C1 segment of cervical spinal cord (tissue), 14 donors: Measurements from ENCODE around the gene SDCCAG8.

Experiments
- DNase-seq, 14 donors: peaks; one replicate each; lab custom pipeline; 2025; lab: John Stamatoyannopoulos, UW

Gene SDCCAG8

DNA sequence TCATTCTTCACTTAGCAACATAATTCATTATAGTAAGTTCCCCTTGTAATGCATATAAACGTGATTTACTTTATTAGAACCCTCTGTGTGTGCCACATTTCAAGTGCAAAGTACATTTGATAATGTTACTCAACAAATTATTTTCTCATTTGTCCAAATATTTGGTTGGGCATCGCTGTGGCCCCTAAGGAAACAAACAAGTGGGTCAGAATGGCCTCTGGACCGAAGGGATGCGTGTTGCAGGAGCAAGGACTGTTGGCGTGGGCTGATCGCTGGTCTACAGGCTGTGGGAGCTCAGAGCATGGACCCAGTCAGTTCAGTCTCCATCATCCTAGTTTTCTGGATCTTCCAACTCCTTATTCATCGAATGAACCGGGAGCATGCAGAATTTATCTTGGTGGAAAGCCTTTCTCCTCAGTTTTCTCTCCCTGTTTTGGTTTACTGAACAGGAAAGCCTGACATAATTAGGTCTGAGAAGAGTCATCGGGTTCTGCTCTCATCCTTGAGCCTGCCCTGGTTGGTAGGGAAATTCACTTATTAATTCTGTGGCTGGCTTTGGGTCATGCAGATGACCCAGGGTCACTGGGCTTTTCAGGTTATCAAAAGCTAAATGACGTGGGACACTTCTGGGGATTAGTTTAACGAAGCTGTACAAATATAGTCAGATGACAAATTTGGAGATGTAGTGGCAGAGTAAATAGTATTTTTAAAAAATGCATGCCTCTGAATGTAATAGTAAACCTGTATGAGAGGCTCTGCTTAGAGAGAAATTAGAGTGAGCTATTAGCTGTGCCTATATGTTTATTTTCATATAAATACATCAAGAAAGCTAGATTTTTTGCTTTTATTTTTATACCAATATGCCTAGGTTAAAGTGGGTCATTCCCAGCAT, 200.2 kb downstream of the SDCCAG8 start:
- no peak for DNase-seq

DNA sequence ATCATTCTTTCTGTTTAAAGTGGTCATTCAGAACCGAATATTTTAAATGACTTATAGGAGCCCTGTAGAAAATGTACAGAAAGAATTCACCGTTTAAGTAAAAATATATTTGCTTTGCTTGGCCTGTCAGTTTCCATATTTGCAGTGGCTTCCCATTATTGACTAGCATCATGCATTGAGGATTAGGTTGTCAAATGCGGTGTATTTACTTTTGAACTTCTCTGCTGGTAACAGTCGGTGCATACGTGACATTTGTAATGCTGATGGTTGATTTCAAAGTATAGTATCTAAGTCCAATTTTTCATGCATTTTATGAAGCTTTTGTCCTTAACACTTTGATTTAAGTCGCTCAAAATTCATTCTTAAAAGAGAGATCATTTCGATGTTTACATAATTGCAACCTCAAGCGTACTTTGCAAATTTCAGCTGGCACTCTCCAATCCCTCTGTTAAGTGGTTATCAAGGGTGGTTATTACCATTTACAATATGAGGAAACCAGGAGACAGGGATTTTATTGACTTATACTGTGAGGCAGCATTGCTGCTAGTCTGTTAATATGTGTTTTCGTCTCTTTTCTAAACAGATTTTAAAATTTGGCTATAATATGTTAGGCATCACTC, 201.6 kb downstream of the SDCCAG8 start:
- DNase-seq = no peak

DNA sequence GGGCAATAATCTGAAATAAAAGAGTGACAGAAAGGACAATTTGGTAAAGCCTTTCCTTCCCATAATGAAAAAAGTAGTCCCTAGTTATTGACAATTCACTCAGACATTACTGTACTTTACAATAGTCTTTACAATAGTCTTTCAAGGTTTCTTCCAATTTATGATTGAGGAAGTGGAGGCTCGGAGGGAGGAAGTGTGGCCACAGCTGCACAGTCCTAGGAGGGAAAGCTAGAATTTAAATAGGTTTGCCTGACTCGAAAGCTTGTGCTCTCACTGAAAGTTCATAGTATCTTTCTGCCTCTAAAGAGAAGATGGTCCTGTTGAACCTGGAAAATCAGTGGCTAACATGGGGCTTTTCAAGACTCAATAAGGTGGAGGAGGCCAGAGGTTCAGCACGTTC, 203.2 kb downstream of the SDCCAG8 start:
- DNase-seq = no peak

DNA sequence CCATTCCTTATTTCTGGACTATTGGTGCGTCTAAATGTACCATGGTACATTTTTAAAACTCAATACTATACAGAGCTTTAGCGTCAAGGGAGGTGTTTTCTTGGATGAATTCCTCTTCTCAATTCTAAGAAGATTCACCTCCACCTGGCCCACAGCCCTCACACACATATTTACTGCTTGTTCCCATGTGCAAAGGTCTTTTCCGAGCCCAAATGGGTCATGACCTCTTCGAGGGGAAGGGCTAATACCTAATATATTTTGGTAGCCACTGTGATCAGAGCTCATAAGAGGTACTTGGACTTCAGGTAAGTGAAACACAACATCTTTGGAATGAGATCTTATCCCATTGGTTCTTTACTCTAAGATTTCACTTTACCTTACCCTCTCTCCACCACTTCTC, 205.9 kb downstream of the SDCCAG8 start:
- no peak for DNase-seq

DNA sequence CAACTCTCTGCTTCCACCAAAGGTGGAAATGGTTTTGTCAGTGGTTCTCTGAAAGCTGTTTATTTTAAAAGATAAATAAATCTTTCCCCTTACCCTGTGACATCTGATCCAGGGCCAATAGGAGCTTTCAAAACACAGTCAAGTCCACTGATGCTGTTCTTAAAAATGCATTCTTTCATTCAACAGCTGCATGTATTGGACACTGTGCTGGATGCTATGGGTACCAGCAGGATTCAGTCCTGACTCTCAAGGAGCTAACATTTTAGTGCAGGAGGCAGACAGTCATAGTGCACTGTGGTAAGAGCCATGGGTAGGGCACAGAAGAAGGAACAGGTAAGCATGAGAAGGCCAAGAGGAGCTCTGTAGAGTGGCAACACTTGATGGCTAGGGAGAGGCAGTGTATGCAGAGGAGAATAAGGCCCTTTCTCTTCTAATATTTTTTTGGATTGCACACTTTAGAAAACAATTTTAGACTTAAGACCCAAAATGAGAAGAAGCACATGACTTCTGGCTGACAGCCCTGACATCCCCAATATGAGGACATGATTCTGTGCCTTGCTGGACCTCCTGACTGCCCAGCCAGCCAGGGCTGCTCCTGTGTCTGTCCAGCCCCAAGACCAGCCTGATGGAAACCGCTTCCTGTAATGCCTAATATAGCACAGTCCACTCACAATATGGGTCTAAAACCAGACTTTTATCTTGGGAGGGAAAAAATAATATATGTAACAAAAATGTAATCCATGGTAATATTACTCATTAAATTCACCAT, 207.3 kb downstream of the SDCCAG8 start:
- no peak for DNase-seq

DNA sequence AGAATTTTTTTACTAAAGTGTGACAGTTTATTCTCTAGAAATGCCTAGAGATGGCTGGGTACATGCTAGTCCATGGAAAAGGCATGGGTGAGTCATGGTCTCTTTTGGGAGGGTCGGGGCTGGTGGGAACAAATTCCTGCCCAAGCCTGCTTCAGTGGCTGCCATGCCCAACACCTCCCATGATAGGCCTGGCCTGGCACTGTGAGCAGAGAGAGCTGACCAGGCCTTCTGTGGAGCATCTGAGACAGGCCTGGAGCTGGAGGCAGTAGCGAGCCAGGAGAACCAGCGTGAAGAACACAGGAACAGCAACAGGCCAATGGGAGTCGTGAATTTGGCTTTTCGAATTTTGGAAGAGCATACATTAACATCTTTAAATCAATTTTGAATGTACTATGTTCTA, 209.2 kb downstream of the SDCCAG8 start:
- DNase-seq = no peak

DNA sequence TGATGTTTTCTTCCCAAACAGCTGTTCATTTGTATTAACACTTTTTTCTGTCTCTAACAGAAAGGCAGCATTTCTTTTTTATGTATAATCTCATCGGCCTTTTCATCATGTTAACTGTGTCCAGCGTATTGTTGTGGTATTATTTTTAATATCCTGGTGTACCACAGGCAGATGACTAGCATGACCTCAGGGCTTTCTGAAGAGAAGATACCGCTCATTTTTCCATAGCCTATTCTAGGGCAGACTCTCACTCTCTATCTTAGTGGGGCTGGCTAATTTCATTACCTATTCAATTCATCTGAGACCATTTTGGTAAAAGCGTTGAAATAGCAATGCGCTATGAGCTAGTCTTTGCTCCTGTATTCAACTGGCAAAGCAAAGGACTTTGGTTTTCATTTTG, 209.9 kb downstream of the SDCCAG8 start:
- no peak for DNase-seq

DNA sequence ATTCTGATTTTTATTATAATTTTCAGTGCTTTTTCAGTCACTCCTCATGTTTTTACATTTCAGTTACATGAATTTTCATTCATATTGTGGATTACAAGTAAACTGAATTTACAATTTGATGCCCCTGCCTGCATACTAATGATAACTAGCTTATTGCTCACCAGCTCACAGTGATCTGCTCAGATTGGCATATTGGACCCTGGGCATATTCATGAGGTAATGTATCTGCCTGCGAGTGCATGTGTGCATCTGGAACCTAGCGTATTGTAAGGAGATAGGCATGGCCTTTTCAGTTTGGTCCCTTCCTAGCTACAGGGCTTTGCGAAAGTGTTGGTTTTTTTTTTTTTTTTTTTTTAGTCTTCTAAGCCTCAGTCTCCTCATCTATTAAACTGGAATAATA, 213.7 kb downstream of the SDCCAG8 start:
- no peak for DNase-seq

DNA sequence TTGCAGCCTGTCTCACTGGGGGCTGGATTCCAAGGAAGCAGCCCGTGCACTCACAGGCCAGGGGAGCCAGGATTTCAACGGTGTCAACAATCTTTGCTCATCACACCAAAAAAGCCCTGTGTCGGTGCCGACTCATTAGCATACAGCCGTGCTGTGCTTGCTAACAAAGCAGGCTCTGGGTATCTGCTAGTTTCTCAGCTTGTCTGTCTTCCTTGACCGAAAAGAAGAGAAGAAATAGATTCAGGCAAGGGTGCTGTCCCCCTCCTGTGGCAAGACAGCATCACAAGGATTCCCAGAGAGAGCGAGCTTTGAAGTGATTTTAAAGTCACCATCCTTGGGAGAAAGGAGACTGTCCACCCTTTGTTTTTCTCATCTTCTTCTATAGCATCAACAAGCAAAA, 214.7 kb downstream of the SDCCAG8 start:
- DNase-seq = peak in 7 of 14 donors; percentile 12 to 77 (median 34)

DNA sequence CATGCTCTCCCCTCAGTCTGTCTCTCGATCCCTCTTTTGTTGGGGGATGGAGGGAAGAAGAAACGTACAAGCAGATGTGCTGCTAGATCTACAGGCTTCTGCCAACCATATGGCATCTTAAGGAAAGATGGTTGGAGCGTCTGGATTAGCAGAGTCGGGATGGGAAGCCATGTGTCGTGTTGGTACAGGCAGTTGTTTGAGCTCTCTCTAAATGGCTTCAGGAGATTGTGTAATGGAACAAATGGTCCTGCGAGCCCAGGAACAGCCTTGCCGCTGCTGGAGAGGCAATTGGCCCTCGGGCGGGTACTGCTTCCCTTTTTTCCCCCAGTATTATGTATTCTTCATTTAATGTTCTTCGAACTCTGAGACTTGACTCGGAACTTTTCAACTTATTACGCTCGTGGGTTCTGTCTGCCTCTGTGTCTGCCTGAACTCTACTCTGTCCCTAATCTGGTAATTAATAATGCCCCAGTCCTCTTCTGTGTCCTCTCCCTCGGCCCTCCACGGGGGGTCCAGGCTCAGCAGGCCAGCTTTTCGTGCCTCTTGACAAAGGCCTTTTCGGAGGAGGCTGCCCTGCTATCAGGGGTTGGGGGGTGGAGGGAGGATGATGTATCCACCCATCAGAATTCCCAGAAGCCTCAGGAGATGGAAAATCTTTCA, 215.3 kb downstream of the SDCCAG8 start:
- peak in 6 of 14 donors; percentile 22 to 73 (median 36) for DNase-seq

DNA sequence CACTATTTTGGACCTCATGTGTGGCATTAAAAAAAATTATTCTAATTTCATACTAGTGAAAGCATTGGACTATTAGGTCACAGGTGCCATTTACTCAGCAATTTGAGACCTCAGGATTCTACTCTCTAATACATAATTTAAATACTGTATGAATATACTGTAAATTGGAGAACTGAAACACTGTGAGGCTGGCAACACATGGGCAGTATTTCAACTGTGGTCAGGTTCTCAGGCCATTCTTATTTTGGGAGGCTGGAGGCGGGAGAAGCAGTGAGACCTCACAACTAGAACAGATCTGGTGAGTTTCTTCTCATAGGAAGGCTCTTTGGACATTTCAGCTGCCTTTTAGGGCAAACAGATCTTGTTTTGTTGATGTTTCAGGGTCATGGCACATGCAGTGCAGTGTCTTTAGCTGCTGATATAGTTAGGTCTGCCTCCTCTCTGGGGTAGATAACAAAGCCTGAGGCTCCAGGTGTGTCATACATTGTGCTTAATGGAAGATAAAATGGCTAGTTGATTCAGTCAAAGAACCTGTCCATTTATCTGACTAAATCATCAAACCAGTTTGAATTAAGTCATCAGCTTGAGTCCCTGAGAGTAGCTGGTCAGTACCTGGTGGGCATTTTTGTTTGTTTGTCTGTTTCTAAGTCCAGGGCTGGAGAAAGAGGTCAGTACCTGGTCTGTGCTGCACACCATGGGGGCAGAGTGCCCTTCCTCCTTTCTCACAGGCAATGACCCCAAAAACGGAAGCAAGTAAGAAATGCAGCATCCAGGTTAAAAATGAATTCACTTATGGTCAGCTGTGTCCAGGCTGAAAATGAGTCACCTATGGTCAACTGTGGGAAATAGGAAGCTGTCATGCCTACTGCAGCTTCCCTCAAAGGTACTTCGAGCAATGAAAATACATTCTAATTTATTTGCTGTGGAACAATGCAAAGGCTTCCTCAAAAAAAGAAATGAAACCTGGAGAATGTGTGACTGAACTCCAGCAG, 216.2 kb downstream of the SDCCAG8 start:
- peak in 4 of 14 donors; percentile 17 to 68 (median 21) for DNase-seq

DNA sequence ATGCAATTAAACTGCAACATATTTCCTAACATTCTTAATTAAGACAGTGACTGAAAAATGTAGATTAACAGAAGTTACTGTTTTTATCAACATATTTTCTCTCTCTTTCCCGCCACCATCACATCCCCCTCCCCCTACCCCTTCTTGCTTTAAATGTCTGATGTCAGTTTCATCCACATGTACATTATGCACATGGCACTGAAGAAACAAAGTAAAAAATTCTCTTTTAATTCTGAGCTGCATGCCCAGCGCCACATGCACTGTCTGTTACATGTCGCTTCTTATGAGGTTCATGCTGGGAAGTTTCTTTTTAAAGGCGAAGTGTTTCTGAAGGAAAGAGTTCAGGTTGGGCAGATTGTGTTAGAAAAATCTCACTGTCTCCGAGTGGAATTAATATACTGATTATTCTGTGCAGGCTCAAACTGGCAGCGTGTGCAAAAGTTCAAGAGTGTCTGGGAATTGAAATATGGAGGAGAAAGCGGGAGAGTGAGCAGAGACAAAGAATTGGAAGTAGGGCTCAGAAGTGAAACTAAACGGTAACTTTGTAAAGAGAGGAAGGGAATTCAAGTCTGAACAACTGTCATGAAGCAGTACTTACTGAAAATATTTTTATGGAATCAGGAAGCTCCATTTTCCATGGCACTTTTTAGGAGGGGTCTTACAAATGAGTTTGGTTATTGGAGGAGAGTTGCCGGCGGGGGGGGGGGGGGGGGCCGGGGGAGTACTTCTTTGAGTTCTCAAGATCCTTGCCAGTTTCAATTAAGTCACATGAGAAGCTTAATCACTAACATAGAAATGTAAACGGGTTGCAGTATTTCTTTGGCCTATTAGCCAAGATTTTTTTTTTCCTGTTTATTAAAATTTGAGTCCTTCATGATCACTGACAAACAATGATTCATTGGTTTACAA, 217.6 kb downstream of the SDCCAG8 start:
- DNase-seq = peak in 3 of 14 donors; percentile 12 to 34 (median 14)

DNA sequence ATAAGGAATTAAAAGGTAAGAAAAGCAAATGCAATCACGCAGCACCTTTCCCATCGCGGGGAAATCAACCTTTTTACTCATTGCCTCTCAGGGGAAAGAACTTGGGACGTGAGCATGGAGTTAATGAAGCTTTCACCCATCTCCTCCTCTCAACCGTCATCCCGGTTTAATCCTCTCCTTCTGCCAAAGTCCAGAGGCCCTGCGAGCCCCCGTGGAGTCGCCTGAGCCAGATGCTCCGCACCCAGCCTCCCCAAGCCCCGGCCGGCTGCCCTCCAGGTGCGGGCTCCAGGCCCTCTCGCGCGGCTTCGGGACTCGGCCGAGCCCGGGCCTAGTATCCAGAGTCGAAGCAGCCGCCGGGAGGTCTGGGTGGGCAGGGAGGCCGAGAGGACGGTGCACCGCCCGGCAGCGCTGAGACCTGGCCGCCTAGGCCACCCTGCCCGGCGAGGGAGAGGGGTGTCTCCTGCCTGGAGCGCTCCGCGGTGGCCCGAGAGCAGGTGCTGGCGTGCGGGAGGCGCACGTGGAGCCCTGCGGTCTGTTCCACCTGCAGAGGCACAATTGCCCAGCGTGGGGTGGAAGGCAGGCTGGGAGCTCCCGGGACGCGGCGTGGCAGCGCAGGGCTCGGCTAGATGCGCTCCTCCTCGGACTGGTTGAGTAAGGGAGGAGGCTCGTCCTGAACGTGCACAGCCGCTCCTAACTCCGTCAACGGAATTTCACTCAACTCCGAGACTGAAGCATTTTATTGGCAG, 218.5 kb downstream of the SDCCAG8 start:
- DNase-seq = peak in 1 of 14 donors; percentile 54

DNA sequence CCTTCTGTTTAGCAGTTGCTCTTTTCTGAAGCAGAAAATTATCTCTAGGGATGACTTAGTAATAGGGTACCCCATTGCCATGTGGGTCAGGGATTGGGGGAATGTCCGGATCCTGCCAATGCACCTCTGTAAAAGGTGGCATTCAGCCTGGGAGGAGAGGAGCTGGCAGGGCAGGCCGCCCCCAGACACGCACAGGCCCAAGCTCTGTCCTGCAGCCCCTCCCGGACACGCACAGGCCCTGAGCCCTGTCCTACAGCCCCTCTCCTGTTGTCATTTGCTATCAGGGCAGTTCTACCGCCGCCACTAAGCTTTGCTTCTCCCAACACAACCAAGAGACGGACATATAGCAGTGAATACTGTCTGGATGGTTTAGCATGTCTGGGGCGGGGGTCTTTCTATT, 219.1 kb downstream of the SDCCAG8 start:
- DNase-seq = no peak

DNA sequence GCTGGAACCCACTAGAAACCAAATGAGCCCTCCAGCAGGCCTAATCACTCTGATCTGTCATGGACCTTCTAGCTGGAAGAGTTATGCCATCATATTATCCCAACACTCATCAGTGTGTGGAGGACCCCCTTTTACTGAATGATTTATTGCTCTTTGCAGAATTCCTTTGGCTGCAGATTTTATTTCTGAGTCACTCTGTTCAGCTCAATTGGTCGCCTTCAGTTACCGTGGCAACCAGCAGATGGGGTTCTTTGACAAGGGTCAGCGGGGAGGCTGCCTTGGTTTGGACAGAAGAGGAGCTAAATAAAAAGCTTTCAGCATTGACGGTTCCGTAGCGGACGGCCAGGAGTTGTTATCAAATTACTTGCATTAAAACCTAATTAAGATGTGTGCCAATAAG, 220.1 kb downstream of the SDCCAG8 start:
- peak in 11 of 14 donors; percentile 23 to 84 (median 49) for DNase-seq

DNA sequence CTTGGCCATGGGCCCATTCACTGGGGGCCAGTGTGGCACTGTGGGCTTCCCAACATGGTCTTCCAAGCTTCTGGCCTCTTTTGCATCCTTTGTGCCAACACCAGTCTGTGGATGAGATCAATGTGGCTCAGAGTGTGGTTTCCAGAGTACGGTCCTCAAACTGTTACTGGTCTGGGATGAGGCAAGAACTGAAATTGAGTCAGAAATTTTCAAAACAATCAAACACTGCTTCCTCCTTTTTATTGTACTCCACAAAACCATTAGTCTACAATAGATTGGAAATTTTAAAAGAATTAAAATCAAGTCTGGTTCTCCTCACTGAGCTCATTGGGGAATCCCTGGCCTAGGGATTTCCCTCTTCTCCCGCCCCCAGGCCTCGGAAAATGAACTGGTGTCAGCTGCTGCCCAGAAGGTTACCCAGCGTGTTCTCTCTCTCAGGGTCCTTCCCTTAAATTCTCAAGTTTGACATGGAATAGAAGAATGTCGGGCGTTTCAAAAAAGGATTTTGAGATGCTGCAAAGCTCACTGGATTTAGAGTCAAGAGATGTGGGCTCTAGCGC, 222.0 kb downstream of the SDCCAG8 start:
- DNase-seq = peak in 1 of 14 donors; percentile 15

DNA sequence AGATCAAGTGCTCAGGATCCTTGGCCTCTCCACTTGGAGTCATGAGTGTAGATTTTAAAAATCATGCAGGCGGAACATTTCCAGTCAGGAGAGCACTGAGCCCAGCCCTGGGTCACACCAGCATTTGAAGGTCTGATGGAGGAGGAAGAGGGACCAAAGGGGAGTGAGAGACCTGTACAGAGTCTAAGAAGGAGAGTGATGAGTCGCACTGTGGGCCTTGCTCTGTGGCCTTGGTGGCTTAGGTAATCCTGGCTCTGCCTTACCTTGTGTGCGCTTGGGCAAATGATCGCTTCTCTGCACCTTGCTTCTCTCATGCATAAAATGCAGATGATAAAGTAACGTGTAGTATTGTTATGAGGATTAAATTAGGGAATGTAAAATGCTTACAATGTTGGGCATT, 225.3 kb downstream of the SDCCAG8 start:
- no peak for DNase-seq
